Gastrocnemius medialis (tissue), 4 donors: ENCODE data around the gene SLC35G2.

Experiments
- POLR2A ChIP-seq, 2 donors: fragments of 450-650 bp; IDR thresholded peaks; one replicate each; pipeline ENCODE4 v1.6.1; 2017; ENCODE audit warnings: antibody characterized with exemption in 2 of 2, mild to moderate bottlenecking in 2 of 2, moderate library complexity in 2 of 2
- TF ChIP-seq, protein P1 (sequence below), 5 experiments: fragments of 450-650 bp in 3 of 5; fragments of 200-600 bp in 2 of 5; sonication (generic) in 2 of 5; IDR thresholded peaks in 4 of 5; conservative IDR thresholded peaks in 1 of 5; 1 replicate in 4 of 5; 2 replicates in 1 of 5; pipeline ENCODE4 v1.5.1; 2016 to 2019; ENCODE audit warnings: antibody characterized with exemption in 5 of 5, mild to moderate bottlenecking in 3 of 5, moderate library complexity in 3 of 5

DNA sequence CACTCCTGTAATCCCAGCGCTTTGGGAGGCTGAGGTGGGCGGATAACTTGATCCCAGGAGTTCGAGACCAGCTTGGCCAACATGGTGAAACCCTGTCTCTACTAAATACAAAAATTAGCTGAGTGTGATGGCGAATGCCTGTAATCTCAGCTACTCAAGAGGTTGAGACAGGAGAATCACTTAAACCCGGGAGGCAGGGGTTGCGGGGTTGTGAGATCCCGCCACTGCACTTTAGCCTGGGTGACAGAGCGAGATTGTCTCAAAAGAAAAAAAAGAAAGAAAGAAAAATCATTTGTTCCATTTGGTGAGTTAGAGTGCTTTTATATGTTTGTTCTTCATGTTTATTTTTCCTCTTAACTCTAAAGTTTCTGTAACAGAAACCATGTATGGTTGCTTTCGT lies 50.4 kb downstream of the SLC35G2 start:
- TF ChIP-seq, protein P1, sequence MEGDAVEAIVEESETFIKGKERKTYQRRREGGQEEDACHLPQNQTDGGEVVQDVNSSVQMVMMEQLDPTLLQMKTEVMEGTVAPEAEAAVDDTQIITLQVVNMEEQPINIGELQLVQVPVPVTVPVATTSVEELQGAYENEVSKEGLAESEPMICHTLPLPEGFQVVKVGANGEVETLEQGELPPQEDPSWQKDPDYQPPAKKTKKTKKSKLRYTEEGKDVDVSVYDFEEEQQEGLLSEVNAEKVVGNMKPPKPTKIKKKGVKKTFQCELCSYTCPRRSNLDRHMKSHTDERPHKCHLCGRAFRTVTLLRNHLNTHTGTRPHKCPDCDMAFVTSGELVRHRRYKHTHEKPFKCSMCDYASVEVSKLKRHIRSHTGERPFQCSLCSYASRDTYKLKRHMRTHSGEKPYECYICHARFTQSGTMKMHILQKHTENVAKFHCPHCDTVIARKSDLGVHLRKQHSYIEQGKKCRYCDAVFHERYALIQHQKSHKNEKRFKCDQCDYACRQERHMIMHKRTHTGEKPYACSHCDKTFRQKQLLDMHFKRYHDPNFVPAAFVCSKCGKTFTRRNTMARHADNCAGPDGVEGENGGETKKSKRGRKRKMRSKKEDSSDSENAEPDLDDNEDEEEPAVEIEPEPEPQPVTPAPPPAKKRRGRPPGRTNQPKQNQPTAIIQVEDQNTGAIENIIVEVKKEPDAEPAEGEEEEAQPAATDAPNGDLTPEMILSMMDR (IDR thresholded peaks at IDR 0.05 in 4 of 5, conservative IDR thresholded peaks at IDR 0.05 in 1 of 5), result no peak
- no peak for TF ChIP-seq POLR2A (IDR thresholded peaks at IDR 0.05)
